Measurements from ENCODE around the gene CPA4.

CPA4 gene

DNA sequence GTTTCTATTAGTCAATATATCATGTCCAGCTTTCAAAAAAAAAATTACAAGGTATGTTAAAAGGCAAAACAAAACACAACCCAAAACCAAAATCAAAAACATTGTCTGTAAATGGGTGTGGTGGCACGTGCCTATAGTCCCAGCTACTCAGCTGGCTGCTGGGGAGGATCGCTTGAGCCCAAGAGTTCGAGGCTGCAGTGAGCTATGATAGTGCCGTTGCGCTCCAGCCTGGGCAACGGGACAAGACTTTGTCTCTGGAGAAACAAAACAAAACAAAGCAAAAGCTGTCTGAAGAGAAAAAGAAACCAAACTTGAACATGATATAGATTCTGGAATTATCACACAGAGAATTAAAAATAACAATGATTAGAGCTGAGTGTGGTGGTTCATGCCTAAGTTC lies 41.3 kb downstream of the CPA4 start:
- no peak for DNase-seq
- intact Hi-C loops (cut with DNase I) = no loop called here

GRCh38 chr7:130337410-130337971 lies 44.5 kb downstream of the CPA4 start:
- intact Hi-C loops (cut with DNase I) = no loop called here
- no peak for DNase-seq

DNA sequence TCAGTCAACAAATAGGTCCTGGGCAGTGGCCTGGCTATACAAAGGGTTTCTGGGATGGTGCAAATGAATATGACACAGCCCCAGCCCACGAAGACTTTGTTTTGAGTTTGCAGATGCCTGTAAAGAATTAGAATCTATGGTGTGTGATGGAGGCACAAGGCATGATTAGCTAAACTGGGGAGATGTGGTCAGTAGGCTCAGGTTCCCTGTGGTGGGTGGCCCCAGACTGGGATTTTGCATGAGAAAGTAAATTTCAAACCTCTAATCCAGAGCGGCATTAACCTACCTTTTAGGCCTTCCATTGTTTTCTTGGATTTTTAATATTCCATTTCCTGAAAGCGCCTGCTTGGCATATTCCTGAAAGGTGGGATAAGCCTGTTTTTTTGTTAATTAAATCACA lies 45.3 kb downstream of the CPA4 start:
- intact Hi-C loops (cut with DNase I) = no loop called here
- DNase-seq = no peak

DNA sequence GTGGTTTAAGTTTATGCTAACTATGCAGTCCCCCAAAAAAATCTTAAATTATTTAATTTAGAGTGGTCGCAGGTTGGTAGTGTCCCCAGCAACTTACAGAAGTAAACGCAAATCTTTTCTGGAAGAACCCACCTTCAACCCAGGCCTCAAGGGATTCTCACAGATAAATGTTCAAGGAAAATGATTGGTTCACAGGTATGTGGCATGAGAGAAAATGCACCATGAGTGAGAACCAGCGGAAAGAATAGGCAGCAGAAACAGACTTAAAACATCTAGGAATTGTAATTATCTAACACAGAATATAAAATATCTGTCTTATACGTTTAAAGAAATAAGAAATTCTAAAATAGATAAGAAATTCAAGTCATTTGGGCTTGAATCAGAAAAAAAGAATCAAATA lies 48.9 kb downstream of the CPA4 start:
- DNase-seq = no peak
- intact Hi-C loops (cut with DNase I) = no loop called here

- intact Hi-C loops (cut with DNase I) = no loop called here
- DNase-seq = no peak
Observed at GRCh38 chr7:130342701-130343380, 49.9 kb downstream of the CPA4 start.

DNA sequence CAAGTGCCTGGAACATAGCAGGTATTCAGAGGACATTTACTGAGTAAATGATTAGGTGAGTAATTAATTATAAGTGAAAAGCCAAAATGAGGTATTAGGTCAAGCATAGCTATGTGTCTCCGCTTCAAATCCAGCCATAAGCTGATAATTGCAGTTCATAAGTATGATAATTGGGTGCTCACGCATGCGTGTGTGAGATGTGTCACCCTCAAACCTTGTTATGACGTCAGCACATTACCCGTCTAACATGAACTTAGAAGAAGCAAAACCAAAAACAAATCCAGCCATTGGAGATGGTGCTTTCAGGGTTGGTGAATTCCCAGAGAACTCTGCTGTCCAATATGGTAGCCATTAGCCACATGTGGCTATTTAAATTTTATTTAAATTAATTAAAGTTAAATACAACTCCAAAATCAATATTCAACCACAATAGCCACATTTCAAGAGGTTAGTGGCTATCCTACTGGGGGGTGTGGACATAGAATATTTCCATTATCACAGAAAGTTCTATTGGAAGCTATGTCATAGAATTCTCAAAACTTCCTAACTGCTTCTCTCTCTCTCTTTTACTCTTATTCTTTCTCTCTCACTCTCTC lies 51.4 kb downstream of the CPA4 start, which contains the start of gene CPA5:
Gene CPA5, plus strand, starts transcription at position 546 of the 596 bp plus-strand sequence. CDS start 1,670 bp downstream, outside the sequence.
- no peak for DNase-seq
- intact Hi-C loops (cut with DNase I) = no loop called here

GRCh38 chr7:130345136-130345535 lies 52.2 kb downstream of the CPA4 start:
- intact Hi-C loops (cut with DNase I) = no loop called here
- DNase-seq = no peak

DNA sequence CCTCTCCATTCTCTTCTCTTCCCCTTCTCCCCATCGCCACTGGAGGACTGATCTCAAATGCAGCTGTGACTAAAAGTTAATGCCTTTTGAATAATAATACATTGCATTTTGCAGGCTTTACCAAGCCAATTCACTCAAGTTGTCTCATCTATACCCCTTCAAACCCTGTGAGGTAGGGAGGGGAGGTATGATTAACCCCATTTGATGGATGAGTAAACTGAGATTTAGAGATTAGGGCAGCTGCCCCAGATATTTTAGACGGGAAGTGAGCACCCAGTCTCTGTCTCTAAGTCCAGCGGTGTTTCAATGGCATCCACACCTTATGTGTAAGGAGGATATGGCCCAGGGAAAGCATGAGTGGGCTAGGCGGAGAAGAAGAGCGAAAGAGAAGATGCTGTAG lies 52.8 kb downstream of the CPA4 start:
- no peak for DNase-seq

DNA sequence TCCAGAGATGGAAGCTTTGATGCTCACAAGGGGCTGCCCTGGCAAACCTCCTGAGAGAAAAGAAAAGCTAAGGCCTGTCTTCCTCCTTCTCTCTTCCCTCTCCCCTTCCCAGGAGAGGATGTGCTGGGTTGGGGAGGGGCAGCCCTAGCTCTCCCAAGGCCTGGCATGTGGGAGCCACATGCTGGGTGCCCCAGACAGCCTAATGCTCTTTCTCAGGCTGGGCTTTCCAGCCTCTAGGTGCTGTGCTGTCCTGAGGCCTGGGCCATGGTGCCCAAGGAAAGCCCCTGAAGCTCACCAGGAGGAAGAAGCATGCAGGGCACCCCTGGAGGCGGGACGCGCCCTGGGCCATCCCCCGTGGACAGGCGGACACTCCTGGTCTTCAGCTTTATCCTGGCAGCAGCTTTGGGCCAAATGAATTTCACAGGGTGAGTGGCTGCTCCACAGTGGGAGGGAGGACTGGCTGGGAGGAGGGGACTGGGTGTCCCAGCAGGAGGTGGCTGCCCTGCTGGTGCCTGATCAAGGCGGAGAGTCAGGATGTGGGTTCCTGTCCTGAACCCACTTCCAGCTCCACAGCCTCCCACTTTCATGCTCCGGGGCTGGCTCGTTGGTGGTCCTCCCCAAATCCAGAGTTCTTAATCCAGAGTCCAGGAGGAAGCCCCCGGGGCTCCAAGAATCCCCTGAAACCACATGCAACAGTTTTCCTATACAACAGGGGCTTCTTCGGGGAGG lies 53.4 kb downstream of the CPA4 start:
- intact Hi-C loops (cut with DNase I) = no loop called here
- DNase-seq = peak in 1 of 10 donors; percentile 66

More for the DNA sequence above, 52.8 kb downstream of the CPA4 start:
- intact Hi-C loops (cut with DNase I) = no loop called here

DNA sequence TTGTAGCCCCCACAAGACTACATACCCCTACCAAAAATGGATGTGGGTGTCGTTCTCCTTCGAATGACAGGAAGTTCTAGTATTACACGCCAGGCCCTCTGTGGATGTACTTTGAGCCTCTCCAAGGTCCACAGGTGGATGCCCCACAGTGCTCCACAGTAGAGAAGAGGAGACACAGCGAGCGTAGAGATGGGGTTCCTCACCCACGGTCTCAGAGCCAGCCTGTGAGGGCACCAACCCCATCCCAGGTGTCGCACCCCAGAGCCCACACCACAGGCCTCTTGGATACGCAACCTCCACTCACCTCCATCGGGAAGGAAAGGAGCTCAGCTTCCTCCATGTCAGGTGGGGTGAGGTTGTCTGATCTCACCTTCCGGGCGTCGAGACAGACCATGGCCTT lies 54.0 kb downstream of the CPA4 start:
- intact Hi-C loops (cut with DNase I) = no loop called here
- DNase-seq = peak in 1 of 10 donors; percentile 67

- DNase-seq = peak in 1 of 10 donors; percentile 67
- intact Hi-C loops (cut with DNase I) = no loop called here
Observed at GRCh38 chr7:130349911-130350782, 57.2 kb downstream of the CPA4 start.

GRCh38 chr7:130350945-130351790 lies 58.2 kb downstream of the CPA4 start:
- DNase-seq = peak in 1 of 10 donors; percentile 24
- intact Hi-C loops (cut with DNase I) = no loop called here

- intact Hi-C loops (cut with DNase I) = no loop called here
- DNase-seq = peak in 1 of 10 donors; percentile 18
Observed at GRCh38 chr7:130351791-130352090, 58.8 kb downstream of the CPA4 start.

DNA sequence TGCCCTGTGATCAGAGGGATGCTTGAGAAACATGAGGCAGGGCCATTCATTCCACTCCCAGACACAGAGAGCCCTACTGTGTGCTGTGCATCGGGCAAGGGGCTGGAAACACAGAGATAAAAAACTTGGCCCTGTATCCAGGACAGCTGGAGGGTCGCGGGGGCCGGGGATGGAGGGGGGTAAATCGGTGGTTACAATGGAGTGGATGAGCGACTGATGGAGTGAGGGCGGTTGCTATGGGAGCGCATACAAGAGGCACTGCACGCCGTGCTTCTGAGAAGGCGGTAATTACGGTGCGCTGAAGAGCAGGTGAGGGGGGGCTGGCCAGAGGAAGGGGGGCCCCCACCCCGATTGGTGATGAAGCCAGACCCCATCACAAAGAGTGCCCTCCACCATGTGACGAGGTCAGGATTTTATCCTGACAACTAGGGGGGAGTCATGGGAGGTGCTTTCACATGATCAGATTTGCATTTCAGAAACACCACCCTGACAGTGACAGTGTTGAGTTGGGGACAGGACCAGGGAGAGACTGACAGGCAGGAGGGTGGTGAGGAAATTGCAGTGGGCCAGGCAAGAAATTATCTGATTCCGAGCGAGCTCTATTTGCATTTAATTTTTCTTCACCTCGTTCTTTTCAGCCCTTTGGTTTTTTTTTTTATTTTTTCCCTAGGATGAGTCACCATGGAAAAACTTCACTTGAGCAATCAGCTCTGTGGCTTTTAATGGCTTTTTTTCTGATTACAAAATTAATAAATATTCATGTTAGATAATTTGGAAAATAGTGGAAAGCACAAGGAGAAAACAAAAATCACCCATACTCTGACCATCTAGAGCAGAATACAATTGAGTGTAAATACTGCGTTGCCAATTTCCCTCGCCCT lies 59.5 kb downstream of the CPA4 start:
- peak in 3 of 10 donors; percentile 21 to 88 (median 88) for DNase-seq
- intact Hi-C loops (cut with DNase I) = no loop called here

GRCh38 chr7:130353196-130353595 lies 60.2 kb downstream of the CPA4 start:
- DNase-seq = peak in 2 of 10 donors; percentile 24 to 68
- intact Hi-C loops (cut with DNase I) = no loop called here

GRCh38 chr7:130356121-130356875 lies 63.3 kb downstream of the CPA4 start:
- DNase-seq = no peak
- intact Hi-C loops (cut with DNase I) = no loop called here

DNA sequence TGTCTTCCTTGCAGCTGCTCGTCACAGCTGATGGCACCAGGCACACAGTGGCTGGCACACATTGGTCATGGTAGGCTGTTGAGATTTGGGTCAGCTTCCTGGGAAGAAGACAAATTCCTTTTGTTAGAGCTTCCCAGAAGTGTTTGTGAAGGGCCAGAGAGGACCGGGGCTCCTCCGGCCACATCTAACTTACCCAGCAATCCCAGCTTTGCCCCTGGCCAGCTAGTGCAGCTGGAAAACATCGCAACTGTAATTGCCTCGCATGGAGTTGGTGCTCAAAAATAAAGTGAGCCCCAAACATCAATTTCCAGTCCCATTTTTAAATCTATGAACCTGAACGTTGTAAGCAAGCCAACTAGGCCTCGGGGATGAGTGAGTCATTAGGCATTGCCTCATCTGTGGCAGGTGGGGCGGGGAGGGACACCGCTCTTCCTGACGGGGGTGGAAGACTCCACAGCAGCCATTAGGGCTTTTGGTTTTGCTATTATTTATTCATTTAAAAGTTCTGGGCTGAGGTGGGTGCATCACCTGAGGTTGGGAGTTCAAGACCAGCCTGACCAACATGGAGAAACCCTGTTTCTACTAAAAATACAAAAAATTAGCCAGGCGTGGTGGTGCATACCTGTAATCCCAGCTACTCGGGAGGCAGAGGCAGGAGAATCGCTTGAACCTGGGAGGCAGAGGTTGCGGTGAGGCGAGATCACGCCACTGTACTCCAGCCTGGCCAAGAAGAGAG lies 64.1 kb downstream of the CPA4 start:
- intact Hi-C loops (cut with DNase I) = no loop called here
- peak in 5 of 10 donors; percentile 33 to 93 (median 48) for DNase-seq

Data from posterior cingulate gyrus (tissue), 11 donors.